ENCODE data around the gene CD48.
"Not testable (repeated sequence)": the region's sequence is repeated elsewhere in the genome, so short reads cannot be mapped to it uniquely, and the experiment has no call there.

- not testable (repeated sequence) for TF ChIP-seq CTCF (conservative IDR thresholded peaks at IDR 0.05; ENCODE audit: low read length); EZH2phosphoT487 (IDR thresholded peaks at IDR 0.05; ENCODE audit: borderline replicate concordance, low read depth, low read length)
Measured at GRCh38 chr1:160705212-160705621, 6.4 kb downstream of the CD48 start.

Data from OCI-LY7 (cell line).